HCEC 1CT (cell line): ENCODE data around the gene MRPL16.
A peak's percentile ranks its signal among the peaks of the same experiment; 100 is the strongest.
"Not testable (repeated sequence)": the region's sequence is repeated elsewhere in the genome, so short reads cannot be mapped to it uniquely, and the experiment has no call there.

Source experiments
- DNase-seq: peaks from one replicate; pipeline ENCODE4 v3.0.0-alpha.2; 2017

Gene MRPL16

DNA sequence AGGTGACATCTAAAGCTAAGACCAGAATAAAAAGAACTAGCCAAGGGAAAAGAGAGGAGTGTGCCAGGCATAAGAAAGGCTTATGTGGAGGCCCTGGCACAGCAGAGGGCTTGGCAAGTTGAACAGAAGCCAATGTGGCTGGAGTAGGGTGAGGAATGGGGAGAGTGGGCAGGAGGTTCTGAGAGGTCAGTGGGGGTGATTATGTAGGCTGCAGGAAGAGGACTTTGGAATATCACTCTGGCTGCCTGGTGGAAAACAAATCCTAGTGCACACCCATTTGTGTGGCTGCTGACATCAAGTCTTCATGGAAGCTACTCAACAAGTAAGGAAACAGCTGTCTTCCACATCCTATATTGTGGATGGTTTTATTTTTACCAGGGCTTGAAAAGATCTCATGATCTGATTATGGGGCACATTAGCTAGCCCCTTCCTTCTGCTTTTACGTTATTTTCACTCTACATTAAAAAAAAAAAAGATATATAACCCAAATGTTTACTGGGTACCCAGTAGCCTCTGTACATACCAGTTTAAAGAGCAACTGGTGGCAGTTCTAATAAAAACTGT lies 3.4 kb downstream of the MRPL16 start:
- no peak for DNase-seq

DNA sequence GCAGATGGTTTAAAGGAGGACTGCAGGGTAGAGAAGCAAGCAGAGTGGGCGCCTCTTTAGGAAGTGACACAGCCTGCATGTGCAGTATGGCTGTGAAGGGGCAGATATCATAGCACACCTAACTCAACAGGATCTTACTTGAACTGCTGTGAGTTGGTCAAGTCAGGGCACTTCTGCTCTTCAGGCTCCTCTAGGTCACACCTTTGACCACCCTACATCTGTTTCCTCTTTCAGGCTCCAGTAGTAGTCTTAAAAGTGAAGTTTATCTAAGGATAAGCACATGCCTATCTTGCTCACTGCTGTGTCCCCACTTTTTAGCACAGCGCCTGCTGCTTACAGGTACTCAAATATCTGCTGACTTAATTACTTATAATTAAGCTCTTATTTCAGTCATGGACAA lies 6.5 kb downstream of the MRPL16 start:
- no peak for DNase-seq

DNA sequence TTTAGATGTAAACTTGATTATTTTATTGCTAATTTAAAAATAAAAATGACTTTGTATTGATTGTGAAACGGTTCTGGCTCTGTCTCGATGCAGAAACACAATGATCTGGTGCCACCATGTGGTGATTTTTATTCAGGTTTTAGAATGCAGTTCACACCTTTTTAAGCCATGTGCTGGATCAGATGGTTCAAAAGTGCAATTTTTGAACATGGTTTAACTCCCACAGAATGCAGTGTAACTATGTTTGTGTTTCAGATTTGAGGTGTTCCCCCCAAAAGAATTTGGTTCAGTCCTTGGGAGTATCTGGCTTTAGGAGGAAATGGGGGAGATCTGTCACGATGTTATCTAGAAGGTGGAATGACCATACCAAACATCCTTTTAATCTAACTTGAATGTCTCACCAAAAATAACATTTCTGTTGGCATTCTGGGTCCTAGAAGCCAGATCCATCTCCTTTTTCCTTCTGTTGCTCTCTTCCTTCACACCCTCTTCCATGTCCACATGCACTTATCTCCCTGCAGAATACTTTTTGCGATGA lies 7.9 kb downstream of the MRPL16 start:
- peak; percentile 50 for DNase-seq

DNA sequence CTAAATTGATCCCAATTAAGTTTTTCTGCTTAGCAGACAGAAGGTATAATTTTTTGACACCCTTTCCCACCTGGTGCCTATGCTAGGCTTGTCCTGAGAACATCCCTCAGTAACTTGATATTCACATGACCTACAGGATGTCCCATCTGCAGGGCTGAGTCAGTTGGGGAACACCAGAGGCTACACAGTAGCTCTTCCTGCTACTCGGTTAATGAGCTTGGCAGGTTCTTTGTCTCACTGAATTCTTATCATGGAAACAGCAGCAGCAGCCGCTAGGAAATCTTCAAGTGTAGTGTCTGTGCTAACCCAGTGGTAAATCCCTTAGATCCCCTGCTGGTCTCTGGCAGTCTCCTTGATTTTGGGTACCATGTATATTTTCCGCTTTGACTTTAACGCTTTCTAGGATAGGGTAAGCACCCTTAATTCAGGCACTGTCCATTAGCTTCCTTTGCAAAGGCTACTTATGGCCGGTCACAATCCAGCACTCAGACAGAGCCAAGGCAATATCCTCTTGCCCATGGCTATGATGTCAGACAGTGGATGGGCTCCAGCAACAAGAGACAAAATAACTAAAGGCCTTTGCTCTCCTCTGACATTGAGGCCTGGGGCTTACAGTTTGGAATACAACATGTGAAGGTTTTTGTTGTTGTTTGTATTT lies 8.5 kb downstream of the MRPL16 start:
- peak; percentile 37 for DNase-seq

DNA sequence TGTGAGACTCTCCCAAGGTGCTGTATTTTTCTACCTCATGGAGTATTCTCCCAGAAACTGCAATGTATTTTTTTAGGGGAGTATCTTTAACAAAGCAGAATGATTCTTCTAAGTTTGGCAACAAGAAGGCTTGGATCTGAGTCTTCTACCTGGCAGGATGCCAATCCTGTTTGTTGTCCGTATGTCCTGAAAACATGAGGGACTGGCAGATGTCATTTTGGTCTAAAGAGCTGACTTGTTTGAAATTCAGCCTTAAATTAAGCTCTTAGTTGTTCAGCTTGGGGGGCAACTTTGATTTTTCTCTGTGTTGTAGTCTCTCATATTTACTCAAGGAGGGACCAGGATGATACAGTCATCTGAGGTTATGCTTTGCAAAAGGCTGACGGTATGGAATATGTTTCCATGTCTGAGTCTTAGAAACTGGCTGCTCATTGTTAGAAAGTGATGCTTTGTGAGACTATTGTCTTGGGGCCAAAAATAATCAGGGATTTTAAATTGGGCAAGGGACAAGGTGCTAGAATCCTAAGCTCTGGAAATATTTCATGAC lies 9.3 kb downstream of the MRPL16 start:
- DNase-seq: no peak

DNA sequence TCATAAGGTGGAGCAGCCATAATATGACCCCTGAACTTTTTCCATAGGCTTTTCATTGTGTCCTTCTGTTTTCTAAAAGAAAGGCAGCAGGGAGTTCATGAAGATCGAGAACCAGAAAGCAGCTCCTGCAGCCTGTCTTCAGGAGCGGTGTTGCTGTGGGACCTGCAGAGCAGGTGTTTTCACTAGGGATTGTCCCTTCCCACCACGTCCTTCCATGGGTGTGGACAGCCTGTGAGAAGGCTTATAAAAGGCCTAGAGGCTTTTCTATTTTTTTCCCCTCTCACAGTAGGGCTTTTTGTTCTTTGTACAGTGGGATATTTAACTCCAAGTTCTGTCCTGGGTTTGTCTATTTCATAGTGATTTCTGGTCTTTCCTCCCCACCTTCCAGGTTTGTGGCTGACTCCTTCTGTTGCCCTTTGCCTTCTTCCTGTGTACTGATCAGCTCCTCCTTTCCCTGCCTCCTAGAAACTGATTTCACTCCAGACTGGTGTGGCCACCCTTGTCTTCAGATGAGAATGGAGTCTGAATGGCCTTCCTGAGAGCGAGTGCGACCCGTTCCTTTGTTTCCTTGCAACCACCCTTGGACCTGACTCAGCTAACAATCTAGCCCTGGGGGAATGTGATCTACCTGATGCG lies 10.1 kb downstream of the MRPL16 start:
- DNase-seq: no peak

DNA sequence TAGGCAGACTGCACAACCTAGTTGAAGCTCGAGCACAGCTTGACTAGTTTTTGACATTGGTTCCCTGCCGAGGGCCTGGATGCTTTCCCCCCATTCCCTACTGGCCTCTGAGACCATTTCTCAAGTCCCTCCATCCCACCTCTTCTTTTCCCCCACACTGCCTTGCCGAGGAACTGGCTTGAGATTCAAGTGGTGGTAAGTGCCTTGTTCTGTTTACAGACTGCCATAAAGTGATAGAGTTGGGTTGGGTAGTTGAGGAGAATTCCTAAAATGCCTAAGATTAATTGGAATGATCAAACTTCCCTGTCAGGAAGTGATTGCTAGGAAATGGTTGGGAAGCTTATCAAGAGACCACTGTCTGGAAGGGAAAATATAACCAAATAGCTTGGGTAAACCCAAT lies 16.2 kb downstream of the MRPL16 start:
- no peak for DNase-seq

DNA sequence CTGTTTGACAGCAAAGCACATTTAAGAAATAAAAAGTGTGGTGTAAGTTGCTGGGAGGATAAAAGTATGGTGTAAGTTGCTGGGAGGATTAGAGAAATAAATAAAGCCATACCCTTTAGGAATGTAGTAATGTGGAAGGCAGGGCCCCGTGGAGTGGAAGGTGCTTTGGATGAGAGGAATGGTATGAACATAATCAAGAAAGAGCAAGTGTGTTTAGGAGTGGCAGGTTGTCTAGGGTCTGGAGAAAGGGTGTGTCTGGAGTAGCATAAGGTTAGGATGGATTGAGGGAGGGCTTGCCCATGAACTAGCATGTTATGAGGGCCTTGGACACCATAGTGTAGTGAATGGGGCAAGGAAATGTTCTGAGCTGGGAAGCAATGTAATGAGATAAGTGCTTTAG lies 18.1 kb downstream of the MRPL16 start:
- no peak for DNase-seq

DNA sequence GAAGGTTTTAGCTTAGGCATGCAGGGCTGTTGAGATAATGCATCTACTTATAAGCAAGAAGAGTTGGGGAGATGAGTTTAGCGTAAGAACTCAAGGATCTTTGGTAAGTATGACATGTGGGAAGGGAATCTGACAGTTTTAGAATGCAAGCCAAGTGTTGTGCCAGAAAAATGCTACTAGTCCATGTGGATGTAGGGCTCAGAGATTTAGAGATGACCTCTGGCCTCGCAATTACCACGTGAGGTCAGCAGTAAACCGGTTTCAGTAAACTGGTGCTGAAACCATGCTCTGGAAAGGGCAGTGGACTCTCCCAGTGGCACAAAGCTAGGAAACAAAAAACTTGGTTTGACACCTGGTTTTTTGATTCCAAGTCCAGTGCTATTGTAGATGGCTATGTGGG lies 18.9 kb downstream of the MRPL16 start:
- DNase-seq: no peak

DNA sequence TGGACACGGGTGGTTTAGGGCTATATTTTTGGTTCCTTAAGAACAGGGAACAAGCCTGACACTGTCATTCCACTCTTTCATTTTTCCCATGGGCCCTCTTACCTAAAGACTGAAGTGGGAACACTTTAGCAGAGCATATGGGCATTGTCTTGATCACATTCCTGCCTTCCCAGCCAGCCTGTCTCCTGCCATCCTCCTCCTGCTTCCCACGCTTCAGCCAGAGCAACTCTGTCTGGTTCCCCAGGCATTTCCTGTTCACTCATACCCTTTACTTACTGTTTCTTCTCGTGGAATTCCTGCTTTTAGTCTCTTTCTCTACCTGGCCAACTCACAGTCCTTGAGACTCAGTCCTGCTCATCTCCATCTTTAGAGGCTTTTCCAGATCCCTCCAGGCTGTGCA lies 22.8 kb downstream of the MRPL16 start:
- DNase-seq: peak; percentile 48

DNA sequence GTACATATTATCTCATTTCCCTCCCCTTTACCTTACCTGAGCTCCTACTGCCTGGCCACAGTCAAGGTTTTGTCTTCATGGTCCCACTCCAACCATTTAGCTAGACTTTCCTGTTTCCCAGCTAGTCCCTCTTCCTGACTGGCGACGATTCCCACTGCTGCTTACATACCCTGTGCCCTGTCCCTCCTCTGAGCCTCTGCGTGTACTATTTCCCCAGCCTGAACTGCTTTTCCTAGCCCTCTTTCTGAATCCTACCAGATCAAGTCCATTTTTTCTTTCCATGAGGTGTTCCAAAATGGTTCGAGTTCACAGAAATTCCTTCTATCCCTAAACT lies 23.4 kb downstream of the MRPL16 start:
- DNase-seq: no peak

DNA sequence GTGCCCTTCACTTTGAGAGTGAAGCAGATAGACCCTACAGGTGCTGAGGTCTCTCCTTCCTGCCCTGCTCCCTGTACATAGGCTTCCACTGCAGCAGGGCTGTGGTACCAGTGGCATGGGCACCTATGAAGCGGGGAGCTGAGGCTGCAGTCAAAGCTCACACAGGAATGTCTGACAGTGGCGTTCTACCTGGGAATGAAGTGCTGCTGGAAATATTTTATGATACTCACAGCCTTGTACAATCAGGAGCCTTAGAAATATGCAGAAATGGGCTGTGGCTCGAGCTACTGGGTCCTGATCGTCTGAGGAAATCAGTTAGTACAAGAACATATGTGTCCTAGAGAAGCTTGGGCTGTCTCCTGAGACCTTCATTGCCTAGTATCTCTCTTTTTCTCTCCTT lies 24.8 kb downstream of the MRPL16 start:
- no peak for DNase-seq

DNA sequence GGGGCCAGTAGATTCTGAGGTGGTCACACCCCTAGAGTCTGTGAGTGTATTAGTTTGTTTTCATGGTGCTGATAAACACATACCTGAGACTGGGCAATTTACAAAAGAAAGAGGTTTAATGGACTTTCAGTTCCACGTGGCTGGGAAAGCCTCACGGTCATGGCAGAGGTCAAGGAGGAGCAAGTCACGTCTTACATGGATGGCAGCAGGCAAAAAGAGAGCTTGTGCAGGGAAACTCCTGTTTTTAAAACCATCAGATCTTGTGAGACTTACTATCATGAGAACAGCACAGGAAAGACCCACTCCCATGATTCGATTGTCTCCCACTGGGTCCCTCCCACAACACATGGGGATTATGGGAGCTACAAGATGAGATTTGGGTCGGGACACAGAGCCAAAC lies 26.1 kb downstream of the MRPL16 start:
- DNase-seq: not testable (repeated sequence)

DNA sequence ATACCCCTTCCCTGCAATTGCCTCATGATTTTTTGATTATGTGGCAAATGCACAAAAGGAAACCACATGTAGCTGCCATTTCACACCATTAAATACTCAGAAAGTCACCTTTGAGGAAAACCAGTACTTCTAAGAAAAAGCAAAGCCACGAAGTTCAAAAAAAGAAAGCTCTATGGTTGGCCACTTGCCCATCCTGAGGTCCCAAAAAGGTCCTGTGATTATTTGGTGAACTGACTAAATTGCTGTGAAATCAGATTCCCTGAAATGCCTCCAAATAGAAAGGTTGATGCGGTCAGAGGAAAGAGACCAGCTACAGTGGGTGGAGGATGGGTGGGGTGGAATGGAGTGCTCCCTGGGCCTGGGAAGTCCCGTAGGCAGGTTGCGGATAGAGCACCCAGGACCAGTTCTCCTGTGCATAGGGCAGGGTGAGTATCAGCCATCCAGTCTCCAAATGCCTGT lies 26.9 kb downstream of the MRPL16 start:
- no peak for DNase-seq

DNA sequence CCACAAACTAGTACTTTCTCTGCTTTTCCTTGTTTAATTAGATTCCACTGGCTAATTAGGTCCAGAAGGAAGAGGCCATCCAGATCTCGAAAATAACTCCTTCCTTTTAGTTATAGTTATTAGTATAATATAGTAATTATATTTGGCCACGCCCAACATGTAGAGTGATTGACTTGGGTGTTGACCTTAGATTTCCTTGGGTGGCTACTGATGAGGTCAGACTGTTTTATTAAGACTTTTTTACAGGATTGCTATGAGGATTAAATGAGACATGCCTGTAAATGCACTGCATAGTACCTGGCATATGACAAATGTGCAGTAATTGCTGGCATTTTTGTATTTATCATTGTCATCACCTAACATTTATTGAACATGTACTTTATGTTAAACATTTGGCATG lies 28.5 kb downstream of the MRPL16 start:
- DNase-seq: no peak

DNA sequence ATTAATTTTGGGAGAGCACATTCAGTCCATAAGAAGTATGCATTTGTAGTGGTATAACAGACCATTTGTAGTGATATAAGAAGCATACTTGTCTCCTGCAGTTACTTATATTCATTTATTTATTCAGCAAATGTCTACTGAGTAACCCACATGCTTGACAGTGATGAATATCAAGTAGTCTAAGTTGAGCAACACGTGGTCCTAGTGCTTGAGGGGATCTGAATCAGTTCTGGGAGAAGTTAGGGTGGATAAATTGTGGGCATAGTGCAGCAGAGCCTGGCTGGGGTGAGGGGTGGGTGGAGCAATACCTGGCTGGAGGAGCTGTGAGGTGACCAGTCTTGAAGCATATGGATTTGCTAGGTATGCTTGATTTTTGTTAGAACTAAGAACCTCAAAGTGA lies 31.1 kb downstream of the MRPL16 start:
- DNase-seq: no peak

DNA sequence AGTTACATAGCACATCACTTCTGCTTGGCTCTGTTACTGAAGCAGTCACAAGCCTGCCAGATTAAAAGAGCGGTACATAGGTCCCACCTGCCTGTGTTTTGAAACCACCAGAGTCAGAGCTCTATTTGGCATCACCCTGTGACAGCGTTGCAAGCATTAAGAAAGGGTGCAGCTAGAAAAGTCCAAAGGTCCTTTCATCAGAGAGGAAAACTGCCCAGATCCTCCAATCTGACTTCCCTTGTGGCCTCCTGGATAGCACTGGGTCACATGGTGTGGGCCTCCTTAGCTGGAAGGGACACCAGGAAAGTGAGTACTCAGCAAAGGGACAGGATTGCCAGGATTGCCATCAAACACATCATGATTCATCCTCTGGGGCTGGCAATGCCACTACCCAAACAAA lies 32.5 kb downstream of the MRPL16 start:
- no peak for DNase-seq

DNA sequence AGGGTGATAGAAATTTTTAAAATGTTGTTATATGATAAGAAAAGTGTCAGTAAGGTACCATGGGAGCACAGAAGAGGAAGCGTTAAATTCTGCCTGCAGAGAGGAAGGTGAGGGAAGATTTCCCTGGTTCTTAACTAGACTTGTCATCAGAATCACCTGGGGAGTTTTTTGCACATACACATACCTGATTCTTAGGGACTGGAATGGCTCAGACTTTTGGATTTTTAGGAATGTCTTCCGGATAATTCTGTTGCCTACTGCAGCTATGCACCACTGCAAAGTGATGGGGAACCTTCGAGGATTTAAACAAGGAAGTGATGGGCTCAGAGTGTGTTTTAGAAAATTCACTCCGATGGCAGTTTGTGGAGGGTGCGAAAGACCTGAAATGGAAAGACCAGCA lies 33.5 kb downstream of the MRPL16 start:
- DNase-seq: no peak

DNA sequence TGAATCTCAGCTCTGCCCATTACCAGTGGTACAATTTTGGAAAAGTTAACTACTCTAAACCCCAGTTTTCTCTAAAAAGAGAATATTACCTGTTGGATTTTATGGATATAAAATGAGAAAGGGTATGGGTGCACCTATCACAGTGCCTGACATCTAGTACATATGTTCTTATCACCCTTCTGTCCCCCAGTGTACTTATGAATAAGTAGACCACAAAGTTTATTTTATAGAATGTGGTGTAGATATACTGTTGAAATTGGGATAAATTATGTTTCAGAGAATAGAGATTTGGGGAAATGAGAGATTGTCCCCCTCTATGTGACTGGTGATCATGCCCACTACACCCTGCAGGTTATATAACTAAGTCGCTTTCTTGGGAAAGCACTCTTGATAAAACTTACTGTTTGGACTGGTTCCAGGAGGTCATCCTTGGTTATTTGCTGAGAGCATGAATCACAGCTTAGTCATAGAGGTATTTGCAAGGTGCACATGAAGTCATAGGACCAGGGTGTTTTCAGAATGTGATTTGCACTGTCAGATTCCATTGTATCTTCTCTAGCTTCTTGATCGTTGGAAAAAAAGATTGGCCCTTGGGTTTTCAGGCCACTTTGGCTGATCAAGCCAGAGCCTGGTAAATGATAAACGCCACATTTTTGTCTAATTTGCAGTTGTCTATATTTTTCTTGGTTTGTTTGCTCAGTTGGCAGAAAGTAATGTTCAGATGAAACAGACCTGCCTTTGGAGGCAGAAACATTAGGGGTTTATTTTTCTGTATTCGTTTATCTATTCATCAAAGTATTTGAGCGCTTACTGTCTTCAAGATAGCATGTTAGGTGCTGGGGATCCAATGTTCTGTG lies 34.1 kb downstream of the MRPL16 start:
- DNase-seq: peak; percentile 61

DNA sequence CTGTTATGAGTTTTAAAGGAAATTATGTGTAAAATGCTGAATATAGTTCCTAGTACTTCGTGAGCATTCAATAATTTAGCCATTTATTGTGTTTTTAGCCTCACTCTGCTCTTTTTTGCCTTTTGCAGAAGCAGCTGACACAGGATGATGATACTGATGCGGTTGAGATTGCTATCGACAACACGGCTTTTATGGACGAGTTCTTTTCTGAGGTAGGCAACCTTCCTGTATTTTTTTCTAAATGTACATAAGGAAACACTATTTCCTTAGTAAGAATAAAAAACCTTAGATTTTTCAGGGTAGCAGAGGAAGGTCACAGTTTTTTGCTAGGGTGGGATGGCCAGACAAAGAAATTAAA lies 37.5 kb downstream of the MRPL16 start:
- no peak for DNase-seq

DNA sequence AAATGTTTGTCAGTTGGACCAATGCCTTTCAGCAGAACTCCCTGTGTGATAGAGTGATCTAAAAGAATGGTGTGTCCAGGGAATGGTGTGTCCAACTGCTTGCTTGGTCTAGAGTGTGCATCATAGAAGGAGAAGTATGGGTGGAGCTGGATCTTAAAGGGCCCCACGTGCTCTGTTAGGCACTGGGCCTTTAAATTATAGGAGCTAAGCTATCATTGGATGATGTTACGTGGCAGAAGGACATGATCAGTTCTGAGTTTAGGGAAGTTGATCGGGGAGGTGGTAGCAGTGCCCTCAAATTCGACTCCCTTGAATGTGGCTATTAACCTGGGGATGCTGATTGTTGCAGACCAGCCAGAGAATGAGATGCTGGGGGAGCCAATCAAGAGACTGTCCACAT lies 39.0 kb downstream of the MRPL16 start:
- no peak for DNase-seq

DNA sequence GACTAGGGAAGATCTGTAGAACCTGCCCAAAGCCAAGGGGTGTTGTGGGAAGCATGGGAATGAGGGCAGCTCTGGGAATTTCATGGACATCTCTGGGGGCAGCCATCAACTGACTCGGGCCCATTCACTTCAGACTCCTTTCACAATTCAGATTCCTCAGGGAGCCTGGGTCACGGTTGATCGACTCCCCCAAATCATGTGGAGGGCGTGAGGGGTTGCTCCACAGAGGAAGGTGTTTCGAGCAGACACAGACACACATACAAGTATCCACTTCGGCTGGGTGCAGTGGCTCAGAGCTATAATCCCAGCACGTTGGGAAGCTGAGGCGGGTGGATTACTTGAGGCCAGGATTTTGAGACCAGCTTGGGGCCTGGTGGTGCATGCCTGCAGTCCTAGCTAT lies 39.7 kb downstream of the MRPL16 start:
- no peak for DNase-seq

DNA sequence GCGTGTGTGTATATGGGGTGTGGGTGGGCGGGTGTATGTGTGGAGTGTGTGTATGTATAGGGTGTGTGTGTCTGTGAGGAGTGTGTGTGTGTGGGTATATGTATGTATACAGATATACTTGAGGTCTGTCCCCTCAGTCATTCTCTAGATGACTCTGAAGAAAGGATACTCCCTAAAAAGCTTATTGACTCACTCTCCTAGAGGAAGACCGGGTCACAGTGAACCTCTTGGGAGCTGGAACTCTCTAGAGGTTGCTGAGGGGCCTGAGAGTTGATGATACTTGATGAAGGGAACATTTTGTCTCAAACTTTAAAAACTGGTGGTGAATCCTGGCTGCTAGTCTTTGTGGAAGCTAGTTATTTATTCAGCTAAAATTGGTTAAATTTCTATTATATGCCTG lies 40.3 kb downstream of the MRPL16 start:
- no peak for DNase-seq
